GM21390 (cell line): ENCODE results near the gene IRAK1.

Source experiments
- ATAC-seq: cut with Tn5 transposase; IDR thresholded peaks from one replicate; pipeline ENCODE4 v1.9.1; 2021; ENCODE audit not compliant: unreplicated experiment

IRAK1 gene

GRCh38 chrX:153971450-153972367, 48.0 kb downstream of the IRAK1 start, which contains the start of gene HCFC1:
TSS of gene HCFC1 (minus strand) at chrX:153971818. CDS start at chrX:153970840, 978 bp downstream.
- ATAC-seq: peak; percentile 33

DNA sequence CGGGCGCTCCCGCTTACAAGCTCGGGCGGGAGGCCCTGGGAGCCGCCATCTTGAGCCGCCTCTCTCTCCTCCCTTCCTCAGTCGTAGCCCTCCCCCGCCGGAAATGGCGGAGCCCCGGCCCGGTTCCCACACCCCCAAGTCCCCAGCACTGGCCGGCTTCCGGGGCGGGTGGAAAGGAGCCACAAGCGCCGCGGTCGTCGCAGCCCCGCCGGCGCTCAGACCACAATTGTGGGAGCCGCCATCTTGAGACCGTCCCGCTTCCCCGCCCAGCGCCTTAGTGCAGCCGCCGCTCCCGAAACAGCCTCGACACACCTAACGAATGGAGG, 48.6 kb downstream of the IRAK1 start:
- no peak for ATAC-seq

GRCh38 chrX:153970357-153971123, 49.2 kb downstream of the IRAK1 start:
- no peak for ATAC-seq

DNA sequence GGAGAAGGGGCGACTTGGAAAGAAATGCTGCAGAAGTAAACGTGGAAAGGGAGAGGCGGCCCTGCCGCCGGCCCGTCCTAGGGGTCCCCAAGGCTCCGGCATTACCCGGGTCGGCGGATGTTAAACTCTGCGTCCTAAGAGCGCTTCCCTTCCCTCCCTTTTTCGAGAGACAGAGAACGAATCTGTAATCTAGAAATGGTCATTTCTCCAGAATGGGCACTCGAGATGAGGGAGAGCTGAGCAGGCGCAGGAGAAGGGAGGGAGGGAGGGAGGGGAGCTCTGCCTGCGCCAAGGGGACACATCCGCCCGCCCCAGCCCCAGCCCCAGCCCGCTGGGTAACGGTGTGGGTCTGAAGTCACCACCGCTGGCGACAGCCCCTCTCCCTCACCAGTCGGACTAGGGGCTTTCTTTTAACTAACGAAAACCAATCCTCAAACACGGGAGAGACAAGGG, 49.8 kb downstream of the IRAK1 start:
- no peak for ATAC-seq

DNA sequence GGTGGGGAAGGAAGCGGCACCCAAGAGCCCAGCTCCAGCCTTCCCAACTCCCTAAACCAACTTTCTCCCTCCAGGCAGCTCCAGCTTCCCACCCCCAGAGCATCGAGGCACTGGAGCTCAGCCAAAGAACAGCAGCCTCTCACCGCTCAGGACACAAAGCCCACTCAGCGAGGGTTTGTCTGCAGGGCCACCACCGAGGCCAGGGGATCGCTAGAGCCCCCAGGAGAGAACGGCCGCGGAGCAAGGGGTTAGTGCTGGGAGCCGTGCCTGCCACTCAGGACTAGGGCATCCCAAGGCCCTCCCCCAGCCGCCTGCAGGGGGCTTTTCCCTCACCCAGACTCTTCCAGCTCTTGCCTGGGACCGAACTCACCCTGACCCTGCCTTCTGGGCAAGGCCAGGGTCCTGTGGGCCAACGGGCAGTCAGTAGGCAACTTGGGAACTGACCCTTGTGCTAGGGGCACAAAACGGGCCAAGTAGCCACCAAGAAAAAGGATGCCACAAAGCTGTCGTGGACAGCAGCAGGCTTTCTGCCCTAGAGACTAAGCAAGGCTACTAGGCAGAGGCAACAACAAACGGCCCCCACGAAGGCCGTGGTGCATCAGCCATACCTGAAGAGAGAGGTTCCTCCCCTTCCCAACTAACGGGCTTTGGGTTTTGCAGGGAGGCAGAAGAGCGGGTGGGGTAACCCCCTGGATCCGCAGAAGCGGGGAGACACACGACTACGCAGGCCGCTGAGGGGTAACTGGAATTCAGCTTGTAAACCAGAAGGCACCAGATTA, 50.4 kb downstream of the IRAK1 start:
- no peak for ATAC-seq

DNA sequence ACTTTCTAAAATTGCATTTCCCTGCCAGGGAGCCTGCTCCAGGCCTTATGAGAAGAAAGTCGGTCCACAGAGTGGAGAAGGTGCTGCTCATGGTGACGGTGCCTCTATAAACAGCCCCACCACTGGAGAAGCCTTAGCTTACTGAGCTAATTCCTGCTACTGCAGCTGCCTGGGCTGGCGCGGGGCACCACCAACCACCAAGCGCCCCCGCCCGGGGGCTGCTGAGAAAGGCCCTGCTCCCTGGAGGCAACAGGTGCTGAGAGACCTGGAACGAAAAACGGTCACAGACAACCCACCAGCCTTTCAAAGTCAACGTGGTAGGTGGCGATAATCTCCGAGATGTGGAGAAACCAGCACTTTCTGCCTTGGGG, 51.0 kb downstream of the IRAK1 start:
- ATAC-seq: no peak

DNA sequence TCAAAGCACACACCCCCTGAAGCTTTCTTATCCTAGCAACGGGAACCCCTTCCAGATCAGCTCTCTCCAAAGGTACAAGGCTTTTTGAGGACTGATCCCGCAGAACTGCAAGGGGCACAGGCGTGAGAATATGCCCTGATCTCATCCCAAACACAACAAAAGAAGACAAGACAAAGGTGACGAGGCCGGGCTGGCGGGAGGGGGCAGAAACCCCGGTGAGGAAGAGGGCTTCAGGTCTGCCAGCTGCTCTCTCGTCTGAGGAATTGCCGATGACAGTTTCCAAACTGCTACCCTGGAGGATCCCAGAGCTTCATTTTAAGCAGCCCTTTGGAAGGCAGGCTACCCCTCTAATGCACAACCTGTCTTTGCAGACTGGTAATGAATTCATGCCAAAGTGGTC, 51.4 kb downstream of the IRAK1 start:
- no peak for ATAC-seq

DNA sequence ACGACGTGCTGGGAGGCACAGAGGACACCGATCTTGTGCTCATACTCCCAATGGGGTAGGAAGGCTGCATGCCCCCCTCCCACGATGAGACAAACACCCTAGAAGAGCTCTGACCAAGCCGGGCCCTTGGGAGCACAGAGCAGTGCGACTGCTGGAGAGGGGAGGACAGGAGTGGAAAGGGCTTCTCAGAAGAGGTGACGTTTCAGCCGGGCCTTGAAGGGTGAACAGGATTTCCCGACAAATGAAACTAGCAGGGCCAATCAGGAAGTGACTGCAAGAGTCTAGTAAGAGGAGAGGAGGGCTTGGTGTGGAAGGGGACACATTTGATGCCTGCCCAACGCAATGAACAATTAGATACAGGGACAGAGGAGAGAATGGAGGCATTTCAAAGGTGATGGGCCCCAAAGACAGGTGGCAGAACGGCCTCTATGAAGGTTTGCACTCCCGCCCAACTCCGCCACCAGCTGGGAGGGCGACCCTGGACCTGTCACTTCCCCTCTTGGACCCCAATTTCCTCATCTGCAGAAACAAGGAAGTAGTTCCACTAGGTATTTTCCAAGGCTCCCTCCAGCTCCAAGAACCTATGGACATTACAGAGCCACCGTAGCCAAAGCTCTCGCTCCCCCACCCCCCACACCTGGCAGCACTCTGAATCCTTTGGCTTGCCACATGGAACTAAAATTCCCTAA, 52.0 kb downstream of the IRAK1 start:
- no peak for ATAC-seq

DNA sequence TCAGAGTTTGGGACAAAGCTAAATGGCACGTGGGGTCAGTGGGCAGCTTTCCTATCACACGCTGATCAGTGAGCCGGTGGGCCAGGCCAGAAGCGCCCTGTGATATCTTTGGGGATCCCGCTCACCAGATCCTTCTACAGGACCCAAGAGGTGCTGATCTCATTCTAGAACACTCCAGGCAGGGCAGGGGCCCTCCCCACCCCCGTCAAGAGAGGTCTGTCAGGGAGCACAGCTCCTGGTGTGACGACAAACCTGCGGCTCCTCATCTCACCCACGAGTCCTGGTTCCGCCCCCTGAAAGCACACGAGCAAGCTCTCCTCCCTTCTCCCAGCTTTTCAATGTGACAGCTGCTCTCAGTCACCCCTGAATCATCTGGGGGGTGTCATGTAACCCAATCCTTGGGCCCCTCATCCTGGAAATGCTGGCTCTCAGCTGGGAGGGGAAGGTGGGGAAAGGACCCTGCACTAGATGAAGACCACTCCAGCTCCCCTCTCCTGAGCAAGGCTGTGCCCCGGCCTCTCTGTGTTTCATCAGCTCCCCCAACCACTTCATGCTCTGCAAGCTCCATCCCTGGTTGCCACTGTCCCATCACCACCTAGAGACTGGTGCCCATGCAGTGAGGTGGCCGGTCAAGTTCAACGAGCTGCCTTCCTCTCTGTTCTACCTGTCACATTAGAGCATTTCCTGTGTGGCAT, 52.7 kb downstream of the IRAK1 start:
- ATAC-seq: no peak

DNA sequence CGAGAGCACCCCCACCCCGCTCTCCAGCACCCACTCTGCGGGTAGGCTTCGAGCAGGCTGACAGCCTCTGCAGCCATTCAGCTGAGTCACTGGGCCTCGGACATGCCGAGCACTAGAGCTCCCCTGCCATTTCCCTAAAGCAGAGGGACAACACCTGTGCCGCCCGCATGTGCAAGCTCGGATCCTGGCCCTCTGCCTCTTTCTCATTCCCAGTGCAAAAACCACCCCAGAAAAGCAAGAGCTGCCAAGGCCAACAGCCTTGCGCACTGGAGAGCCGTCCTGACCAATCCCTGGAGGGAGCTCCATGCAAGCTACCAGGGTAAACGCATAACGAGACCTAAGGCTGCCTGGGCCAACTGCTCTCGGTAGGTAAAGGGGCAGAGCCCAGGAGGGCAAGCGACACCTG, 53.4 kb downstream of the IRAK1 start:
- ATAC-seq: no peak

DNA sequence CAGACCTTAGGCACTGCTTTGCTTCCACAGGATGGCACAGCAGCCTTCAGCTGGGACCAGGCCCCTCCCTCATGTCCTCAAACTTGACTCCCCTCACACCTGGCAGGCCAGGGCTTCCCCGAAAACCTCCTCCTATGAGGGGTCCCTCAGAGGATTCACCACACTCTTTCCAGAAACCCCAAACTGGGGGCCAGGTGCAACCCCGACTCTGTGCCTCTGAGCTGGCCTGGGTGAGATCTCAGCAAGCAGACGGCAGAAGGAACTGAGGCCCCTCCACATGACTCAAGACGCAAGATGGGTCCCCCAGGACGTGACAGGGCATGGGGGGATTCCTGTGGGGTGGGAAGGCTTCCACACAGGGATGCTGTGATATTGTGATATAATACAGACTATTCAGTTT, 54.3 kb downstream of the IRAK1 start:
- ATAC-seq: no peak

DNA sequence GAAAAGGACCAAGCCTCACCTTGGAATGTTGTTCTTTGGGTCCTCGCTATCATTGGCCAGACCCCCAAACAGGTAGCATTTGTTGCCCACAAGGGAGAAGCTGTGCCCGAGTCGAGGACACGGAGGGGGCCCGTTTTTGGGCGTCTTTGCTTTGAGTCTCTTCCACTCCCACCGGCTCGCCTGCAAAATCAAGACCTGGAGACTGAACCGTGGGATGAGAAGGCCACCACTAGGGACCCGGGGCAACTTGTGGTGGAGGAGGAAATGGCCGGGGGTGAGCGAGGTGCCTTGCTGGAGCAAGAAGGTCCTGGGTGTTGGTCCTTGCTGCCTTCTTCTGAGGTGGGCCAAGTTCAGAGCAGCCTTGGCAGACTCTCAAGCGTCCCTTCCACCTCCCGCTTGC, 55.6 kb downstream of the IRAK1 start:
- ATAC-seq: no peak

- no peak for ATAC-seq
Observed at GRCh38 chrX:153963546-153963945, 56.2 kb downstream of the IRAK1 start.

- no peak for ATAC-seq
Observed at GRCh38 chrX:153961292-153961691, 58.4 kb downstream of the IRAK1 start.

DNA sequence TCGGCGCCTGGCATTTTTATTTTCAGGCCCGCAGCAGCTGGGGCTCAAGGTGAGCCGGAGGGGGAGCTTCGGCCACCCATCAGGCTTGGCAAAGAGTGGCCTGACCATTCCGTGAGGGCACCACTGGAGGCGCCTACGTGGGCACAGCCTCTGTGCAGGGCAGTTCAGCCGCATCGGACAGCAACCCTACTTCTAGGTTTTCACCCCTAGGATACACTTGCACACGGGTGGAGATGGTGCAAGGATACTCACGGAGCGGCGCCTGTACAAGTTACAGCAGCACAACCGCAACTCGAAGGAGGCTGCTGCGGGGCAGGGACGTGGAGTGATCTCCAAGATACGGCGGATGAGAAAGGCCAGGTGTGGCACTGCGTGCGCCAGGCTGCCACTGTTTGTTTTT, 58.9 kb downstream of the IRAK1 start:
- no peak for ATAC-seq
